ENCODE data around the gene GATB. TPM values are rescaled to one million over a fixed set of nuclear protein-coding genes. Genes with fewer than 3 reads are reported as not detected.

The GATB gene
- total and polyA plus RNA-seq, 12 donors = 17.2 to 59.8 (median 36.6) TPM

DNA sequence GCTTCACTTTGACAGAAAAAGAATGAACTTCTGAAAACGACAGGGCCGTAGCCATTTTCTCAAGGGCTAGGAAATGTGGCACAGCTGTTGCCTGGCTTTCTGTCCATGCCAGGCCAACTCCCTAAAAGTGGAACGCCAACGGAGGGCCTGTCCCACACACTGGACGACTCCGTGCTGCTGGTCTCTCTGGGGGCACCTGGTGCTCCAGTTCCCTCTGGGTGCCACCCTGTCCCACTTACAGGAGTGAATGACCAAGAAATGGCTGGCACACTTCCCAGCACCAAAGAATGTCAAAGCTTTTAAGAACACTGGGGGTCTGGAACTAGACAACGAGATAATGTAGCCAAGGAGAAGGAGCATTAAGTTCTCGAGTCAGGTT lies 40.9 kb downstream of the GATB start:
- Histone ChIP-seq H3K9me3 (replicated peaks in 1 of 3) (no peaks in the 10 kb centered on the region), H3K36me3 (replicated peaks in 1 of 2) (peaks cover 0 to 7% of the 10 kb centered on the region in 2 donors), H3K4me1 (replicated peaks in 1 of 2) (no peaks in the 10 kb centered on the region), H3K4me3 (no peak overlapping the region), H3K27me3 (no peaks in the 10 kb centered on the region), H3K27ac (no peak overlapping the region)
- WGBS, 4 donors = 90 to 97% (median 94%) methylated on average over 8 of the region's 8 CpGs
- DNase-seq = no peak
- no peak for TF ChIP-seq CTCF (IDR thresholded peaks at IDR 0.05)
- no peak for TF ChIP-seq POLR2A (IDR thresholded peaks at IDR 0.05)
- intact Hi-C loops (cut with DNase I) = no loop called here

DNA sequence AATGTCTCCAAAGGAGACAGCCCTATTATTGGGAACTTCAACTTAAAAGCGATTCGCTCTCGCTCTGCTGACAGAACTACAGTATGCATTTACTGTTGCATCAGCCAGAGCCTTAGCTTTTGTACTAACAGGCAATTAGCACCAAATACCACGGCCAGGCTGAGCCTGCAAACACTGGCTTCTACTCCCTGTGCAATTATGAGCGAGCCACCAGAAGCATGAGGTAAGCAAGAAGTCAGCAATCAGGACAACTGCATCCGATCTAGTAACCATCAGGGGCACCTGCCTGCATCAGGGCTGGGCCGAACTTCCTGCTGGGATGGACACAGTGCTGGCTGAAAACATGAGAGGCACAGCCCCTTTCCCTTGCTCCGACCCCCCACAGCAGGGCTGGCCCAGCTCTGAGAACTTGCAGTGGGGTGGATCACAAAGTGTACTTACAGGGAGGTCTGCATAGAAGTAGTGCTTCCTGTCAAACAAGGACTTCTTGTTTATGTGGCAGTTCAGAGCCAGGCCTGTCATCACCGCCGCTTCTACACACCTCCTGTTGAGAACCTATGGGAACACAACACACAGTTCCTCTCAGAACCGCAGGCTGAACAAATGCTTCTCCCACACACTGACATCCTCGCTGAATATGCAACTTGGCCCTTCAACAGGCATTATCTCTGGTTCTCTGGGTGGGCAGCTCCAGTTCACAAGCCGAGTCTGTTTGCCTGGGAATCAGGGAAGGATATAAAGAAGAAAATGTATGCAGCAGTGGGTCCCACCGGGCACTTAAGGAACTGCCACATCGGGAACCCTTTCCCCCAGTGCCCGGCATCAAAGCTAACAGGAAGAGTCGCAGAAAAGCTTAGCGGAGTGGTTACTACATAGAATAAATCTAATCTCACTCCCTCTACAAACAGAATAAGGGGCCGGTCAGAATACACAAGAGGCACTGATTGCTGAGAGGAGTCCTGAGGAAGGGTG lies 41.5 kb downstream of the GATB start:
- Histone ChIP-seq H3K4me3 (no peak overlapping the region), H3K36me3 (replicated peaks in 1 of 2) (peaks cover 0 to 7% of the 10 kb centered on the region in 2 donors), H3K27me3 (no peaks in the 10 kb centered on the region), H3K9me3 (replicated peaks in 1 of 3) (no peaks in the 10 kb centered on the region), H3K27ac (no peak overlapping the region), H3K4me1 (replicated peaks in 1 of 2) (no peaks in the 10 kb centered on the region)
- no peak for TF ChIP-seq CTCF (IDR thresholded peaks at IDR 0.05)
- no peak for TF ChIP-seq POLR2A (IDR thresholded peaks at IDR 0.05)
- intact Hi-C loops (cut with DNase I) = no loop called here
- 89 to 94% (median 92%) methylated on average over 17 to 19 of the region's 19 CpGs for WGBS, 4 donors
- no peak for DNase-seq

DNA sequence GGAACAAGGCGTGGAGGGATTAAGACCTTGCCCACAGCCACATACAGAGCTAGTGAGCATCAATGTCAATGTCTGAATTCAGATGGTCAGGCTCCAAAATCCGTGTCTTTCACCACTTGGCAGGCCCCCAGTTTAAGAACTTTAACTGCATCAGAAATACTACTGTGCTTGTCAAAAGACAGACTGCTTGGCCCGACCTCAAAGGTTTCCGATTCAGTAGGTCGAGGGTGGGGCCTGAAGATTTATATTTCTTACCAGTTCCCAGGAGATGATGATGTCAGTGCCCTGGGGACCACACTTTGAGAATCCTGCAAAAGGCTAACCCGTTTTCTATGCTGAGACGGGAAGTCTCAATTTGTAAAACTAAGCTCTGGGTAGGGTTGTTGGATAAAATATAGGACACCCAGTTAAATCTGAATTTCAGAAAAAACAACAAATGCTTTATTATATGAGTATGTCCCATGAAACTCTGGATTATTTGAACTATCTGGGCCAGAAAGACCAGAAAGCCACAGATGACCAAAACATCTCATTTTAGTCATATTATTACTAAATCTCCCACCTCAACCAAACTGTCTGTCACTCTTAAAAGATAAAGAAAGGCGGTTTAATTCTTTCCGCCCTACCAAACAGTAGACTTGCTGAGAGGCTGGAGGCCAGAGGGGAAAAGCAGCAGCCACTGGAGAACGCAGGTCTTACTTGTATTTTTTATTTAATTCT lies 42.7 kb downstream of the GATB start:
- 75 to 89% (median 81%) methylated on average over 10 of the region's 10 CpGs for WGBS, 4 donors

More for the DNA sequence above, 42.7 kb downstream of the GATB start:
- intact Hi-C loops (cut with DNase I) = no loop called here
- Histone ChIP-seq H3K27me3 (no peaks in the 10 kb centered on the region), H3K27ac (no peak overlapping the region), H3K4me1 (replicated peaks in 1 of 2) (no peaks in the 10 kb centered on the region), H3K4me3 (no peak overlapping the region), H3K9me3 (replicated peaks in 1 of 3) (no peaks in the 10 kb centered on the region), H3K36me3 (replicated peaks in 1 of 2) (peaks cover 0 to 11% of the 10 kb centered on the region in 2 donors)
- peak in 2 of 7 donors; percentile 16 to 17 for DNase-seq
- no peak for TF ChIP-seq CTCF (IDR thresholded peaks at IDR 0.05)
- TF ChIP-seq POLR2A (IDR thresholded peaks at IDR 0.05) = no peak

All from adrenal gland (tissue), 12 donors.